SK-N-SH (cell line): ENCODE results near the gene MEFV. TPM values are rescaled to one million over a fixed set of nuclear protein-coding genes. Genes with fewer than 3 reads are reported as not detected.

Experiments
- CTCF ChIA-PET: fragments of 300-600, 350-600 bp; formaldehyde crosslinking; extraction: SDS; loops from one replicate; lab custom pipeline; 2021; lab: Yijun Ruan, JAX
- POLR2A ChIA-PET: fragments of 350-600 bp; sonication (Branson Sonifier 250); formaldehyde crosslinking; extraction: SDS; loops from one replicate; lab custom pipeline; 2020; ENCODE audit warnings: antibody characterized with exemption, inconsistent platforms; lab: Yijun Ruan, JAX
- DNase-seq: peaks from one replicate; pipeline ENCODE4 v3.0.0; 2012
- H2AFZ ChIP-seq: fragments of 200-600 bp; sonication (generic); 2 replicates; pipeline ENCODE4 v1.8.1; 2016; ENCODE audit warnings: antibody characterized with exemption, mild to moderate bottlenecking, low read depth
- H3F3A ChIP-seq: fragments of 200-600 bp; sonication (generic); replicated peaks from 2 replicates; pipeline ENCODE3; 2016; ENCODE audit warnings: antibody characterized with exemption, mild to moderate bottlenecking; ENCODE audit not compliant: insufficient read depth
- H3K27ac ChIP-seq, 2 experiments: fragments of 200-500 bp in 1 of 2; fragments of 200-600 bp in 1 of 2; sonication (Bioruptor generic) in 1 of 2; sonication (generic), shearing (Covaris generic) in 1 of 2; 2 replicates each; pipeline versions ENCODE4 v1.5.1 to v1.6.1; 2014 to 2016; ENCODE audit warnings: low read depth in 2 of 2, inconsistent platforms in 1 of 2, low read length in 1 of 2, mild to moderate bottlenecking in 1 of 2, mixed read lengths in 1 of 2
- H3K27me3 ChIP-seq: fragments of 200-600 bp; sonication (generic), shearing (Covaris generic); 2 replicates; pipeline ENCODE4 v1.6.1; 2016; ENCODE audit warnings: mixed run types; ENCODE audit not compliant: insufficient read depth
- H3K36me3 ChIP-seq, 2 experiments: fragments of 200-500 bp in 1 of 2; fragments of 200-600 bp in 1 of 2; sonication (Bioruptor generic) in 1 of 2; sonication (generic) in 1 of 2; replicated peaks in 1 of 2; 2 replicates each; pipeline versions ENCODE3 to v1.5.1; 2014 to 2016; ENCODE audit warnings: low read length in 1 of 2, mild to moderate bottlenecking in 1 of 2; ENCODE audit not compliant: insufficient read depth in 2 of 2, control insufficient read depth in 1 of 2
- H3K4me1 ChIP-seq, 2 experiments: fragments of 200-500 bp in 1 of 2; fragments of 200-600 bp in 1 of 2; sonication (Bioruptor generic) in 1 of 2; sonication (generic), shearing (Covaris generic) in 1 of 2; 2 replicates each; pipeline versions ENCODE4 v1.5.1 to v1.6.1; 2014 to 2016; ENCODE audit warnings: low read depth in 1 of 2, low read length in 1 of 2, mixed run types in 1 of 2; ENCODE audit not compliant: insufficient read depth in 2 of 2, control insufficient read depth in 1 of 2
- H3K4me2 ChIP-seq: fragments of 200-600 bp; sonication (generic), shearing (Covaris generic); 2 replicates; pipeline ENCODE4 v1.6.1; 2017; ENCODE audit warnings: mixed run types
- H3K4me3 ChIP-seq, 2 experiments: fragments of 200-500 bp in 1 of 2; fragments of 200-600 bp in 1 of 2; sonication (Bioruptor generic) in 1 of 2; sonication (generic), shearing (Covaris generic) in 1 of 2; 2 replicates each; pipeline versions ENCODE4 v1.5.1 to v1.8.1; 2014 to 2016; ENCODE audit warnings: low read depth in 2 of 2, inconsistent platforms in 1 of 2, low read length in 1 of 2, mild to moderate bottlenecking in 1 of 2, mixed read lengths in 1 of 2, moderate library complexity in 1 of 2
- H3K79me2 ChIP-seq: fragments of 200-600 bp; sonication (generic); 2 replicates; pipeline ENCODE4 v1.8.1; 2017; ENCODE audit warnings: mild to moderate bottlenecking; ENCODE audit not compliant: insufficient read depth
- H3K9ac ChIP-seq: fragments of 200-600 bp; sonication (generic); 2 replicates; pipeline ENCODE4 v1.6.1; 2017; ENCODE audit warnings: mixed run types
- H3K9me2 ChIP-seq: fragments of 200-600 bp; sonication (generic); 2 replicates; pipeline ENCODE4 v1.6.1; 2017; ENCODE audit warnings: mixed run types
- H3K9me3 ChIP-seq: fragments of 200-600 bp; sonication (generic); 2 replicates; pipeline ENCODE4 v1.6.1; 2017; ENCODE audit warnings: mixed run types, mild to moderate bottlenecking, moderate library complexity
- H4K20me1 ChIP-seq: fragments of 200-600 bp; sonication (generic); 2 replicates; pipeline ENCODE4 v1.6.1; 2017; ENCODE audit warnings: mild to moderate bottlenecking, mixed run types; ENCODE audit not compliant: insufficient read depth
- ELF1 ChIP-seq: IDR thresholded peaks from 2 replicates; pipeline ENCODE4 v1.4.0; 2012
- EZH2phosphoT487 ChIP-seq: fragments of 200-600 bp; sonication (generic); IDR thresholded peaks from 2 replicates; pipeline ENCODE4 v1.6.1; 2017; ENCODE audit warnings: low read depth, mixed run types, mild to moderate bottlenecking, antibody characterized with exemption, moderate library complexity, borderline replicate concordance
- FOXJ3 ChIP-seq: sonication (generic); formaldehyde crosslinking; IDR thresholded peaks from 2 replicates; pipeline ENCODE4 v1.5.1; 2020; ENCODE audit warnings: mild to moderate bottlenecking, missing genetic modification reagents
- FOXM1 ChIP-seq: IDR thresholded peaks from 2 replicates; pipeline ENCODE4 v1.4.0; 2012; ENCODE audit warnings: low read depth, mild to moderate bottlenecking
- GABPA ChIP-seq: IDR thresholded peaks from 2 replicates; pipeline ENCODE4 v1.4.0; 2012; ENCODE audit warnings: low read depth, mild to moderate bottlenecking
- JUND ChIP-seq: IDR thresholded peaks from 2 replicates; pipeline ENCODE4 v1.4.0; 2012
- MEF2A ChIP-seq: IDR thresholded peaks from 2 replicates; pipeline ENCODE4 v1.4.0; 2012; ENCODE audit warnings: low read depth, borderline replicate concordance
- MXI1 ChIP-seq: IDR thresholded peaks from 2 replicates; pipeline ENCODE4 v1.6.1; 2012; ENCODE audit warnings: mild to moderate bottlenecking, low read depth, low read length, improper control_type of control experiment
- NFIC ChIP-seq: IDR thresholded peaks from 2 replicates; pipeline ENCODE4 v1.4.0; 2012; ENCODE audit warnings: borderline replicate concordance
- POLR2AphosphoS5 ChIP-seq: IDR thresholded peaks from 2 replicates; pipeline ENCODE4 v1.6.1; 2012; ENCODE audit warnings: low read depth, low read length
- RAD21 ChIP-seq: IDR thresholded peaks from 2 replicates; pipeline ENCODE4 v1.6.1; 2012; ENCODE audit warnings: mild to moderate bottlenecking, low read length
- RCOR1 ChIP-seq: fragments of 150-350 bp; IDR thresholded peaks from 2 replicates; pipeline ENCODE4 v1.6.1; 2017; ENCODE audit warnings: antibody characterized with exemption, low read length
- SIN3A ChIP-seq: IDR thresholded peaks from 2 replicates; pipeline ENCODE4 v1.6.1; 2012; ENCODE audit warnings: low read depth, mild to moderate bottlenecking, low read length, moderate library complexity, borderline replicate concordance
- TAF1 ChIP-seq: IDR thresholded peaks from 2 replicates; pipeline ENCODE4 v1.6.1; 2012; ENCODE audit warnings: low read depth, mild to moderate bottlenecking, low read length, moderate library complexity, borderline replicate concordance
- TCF12 ChIP-seq: IDR thresholded peaks from 2 replicates; pipeline ENCODE4 v1.4.0; 2012
- TEAD4 ChIP-seq: IDR thresholded peaks from 2 replicates; pipeline ENCODE4 v1.4.0; 2012; ENCODE audit warnings: mild to moderate bottlenecking, borderline replicate concordance; ENCODE audit not compliant: insufficient read depth
- YY1 ChIP-seq: IDR thresholded peaks from 2 replicates; pipeline ENCODE4 v1.4.0; 2012; ENCODE audit warnings: low read depth, mild to moderate bottlenecking
- WGBS: methylation state at CpG from one replicate; pipeline ENCODE4 v1.1.6; 2017; ENCODE audit warnings: low lambda C conversion rate; 5-methylcytosine and 5-hydroxymethylcytosine counted together
- polyA plus RNA-seq, 3 experiments: library from polyadenylated mRNA; depleted of rRNA; stranded (reverse); fragments of >200 nt; gene quantifications; 2 replicates each; pipeline ENCODE4 v1.2.3, GENCODE V29; 2012
- TF ChIP-seq, protein P1 (sequence below): fragments of 200-600 bp; sonication (generic); IDR thresholded peaks from 2 replicates; pipeline ENCODE4 v1.6.1; 2017; ENCODE audit warnings: antibody characterized with exemption, mild to moderate bottlenecking, moderate library complexity
- TF ChIP-seq, protein P2 (sequence below): IDR thresholded peaks from 2 replicates; pipeline ENCODE4 v1.6.1; 2012; ENCODE audit warnings: mild to moderate bottlenecking, low read depth, low read length, moderate library complexity
- TF ChIP-seq, protein P3 (sequence below): IDR thresholded peaks from 2 replicates; pipeline ENCODE4 v1.4.0; 2012; ENCODE audit warnings: low read depth, borderline replicate concordance

Gene MEFV
- polyA plus RNA-seq, 1 of the 3 experiments (the other 2 are of a cell fraction): not detected

DNA sequence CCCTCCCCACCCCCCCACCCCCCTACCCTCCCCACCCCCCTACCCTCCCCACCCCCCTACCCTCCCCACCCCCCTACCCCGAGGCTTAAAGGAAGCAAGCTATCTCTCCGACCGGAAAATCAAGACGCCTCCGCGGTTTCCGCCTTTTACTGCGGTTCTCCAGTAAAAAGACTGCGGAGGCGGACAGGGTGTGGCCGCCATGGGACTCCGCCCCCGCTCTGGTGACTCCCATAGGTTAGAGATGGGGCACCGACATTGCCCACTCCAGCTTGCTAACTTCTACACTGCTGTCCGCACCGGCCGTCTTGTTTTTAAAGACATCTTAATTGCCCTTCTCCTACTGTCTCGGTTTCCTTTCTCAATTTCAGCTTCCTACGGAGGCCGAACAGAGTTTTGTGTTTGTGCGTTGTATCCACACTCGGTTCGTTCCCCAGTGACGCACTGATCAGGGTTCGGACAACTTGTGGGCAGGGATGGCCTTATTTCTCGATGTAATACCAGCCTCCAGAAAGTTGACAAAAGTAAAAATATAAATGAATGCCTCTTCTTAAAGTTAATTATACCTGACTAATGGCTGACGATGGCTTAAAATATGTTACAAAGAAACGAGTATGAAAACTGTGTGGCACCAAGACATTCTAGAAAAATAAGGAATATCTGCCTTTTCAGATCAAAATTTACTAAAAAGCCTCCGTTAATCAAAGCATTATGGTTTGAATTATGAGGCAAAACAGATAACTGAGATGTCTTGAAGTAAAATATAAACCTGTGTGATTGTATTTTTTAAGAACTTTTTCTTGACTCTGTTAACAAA lies 20.4 kb downstream of the MEFV start:
- CTCF ChIA-PET: interaction anchor here (0.6 to 1.6 kb wide), 2 partner anchors 20 to 22 kb away, joined by 3 read pairs; partner anchors contain the start of gene MEFV
- H3K9me2 ChIP-seq: no peaks in the 10 kb centered on the region
- no peaks in the 10 kb centered on the region for H3K9me3 ChIP-seq
- DNase-seq: no peak
- H3K4me1 ChIP-seq: peaks cover 10 to 11% of the 10 kb centered on the region in 2 experiments; a peak in 1 of 4 replicates
- H3K9ac ChIP-seq: no peak overlapping the region
- no peak overlapping the region for H3K27ac ChIP-seq
- H4K20me1 ChIP-seq: no peaks in the 10 kb centered on the region
- H3K4me2 ChIP-seq: no peak overlapping the region
- no peak for TF ChIP-seq TCF12
- TF ChIP-seq, protein P1, sequence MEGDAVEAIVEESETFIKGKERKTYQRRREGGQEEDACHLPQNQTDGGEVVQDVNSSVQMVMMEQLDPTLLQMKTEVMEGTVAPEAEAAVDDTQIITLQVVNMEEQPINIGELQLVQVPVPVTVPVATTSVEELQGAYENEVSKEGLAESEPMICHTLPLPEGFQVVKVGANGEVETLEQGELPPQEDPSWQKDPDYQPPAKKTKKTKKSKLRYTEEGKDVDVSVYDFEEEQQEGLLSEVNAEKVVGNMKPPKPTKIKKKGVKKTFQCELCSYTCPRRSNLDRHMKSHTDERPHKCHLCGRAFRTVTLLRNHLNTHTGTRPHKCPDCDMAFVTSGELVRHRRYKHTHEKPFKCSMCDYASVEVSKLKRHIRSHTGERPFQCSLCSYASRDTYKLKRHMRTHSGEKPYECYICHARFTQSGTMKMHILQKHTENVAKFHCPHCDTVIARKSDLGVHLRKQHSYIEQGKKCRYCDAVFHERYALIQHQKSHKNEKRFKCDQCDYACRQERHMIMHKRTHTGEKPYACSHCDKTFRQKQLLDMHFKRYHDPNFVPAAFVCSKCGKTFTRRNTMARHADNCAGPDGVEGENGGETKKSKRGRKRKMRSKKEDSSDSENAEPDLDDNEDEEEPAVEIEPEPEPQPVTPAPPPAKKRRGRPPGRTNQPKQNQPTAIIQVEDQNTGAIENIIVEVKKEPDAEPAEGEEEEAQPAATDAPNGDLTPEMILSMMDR: no peak
- TF ChIP-seq ELF1: no peak
- POLR2A ChIA-PET: no interaction called here
- H3K79me2 ChIP-seq: peaks cover 26% of the 10 kb centered on the region
- 80% methylated on average over 29 of the region's 29 CpGs for WGBS
- peaks cover 23% of the 10 kb centered on the region in 2 experiments for H3K36me3 ChIP-seq
- peaks cover 7% of the 10 kb centered on the region; the same call in 1 of the 2 replicates for H3K27me3 ChIP-seq
- H3K4me3 ChIP-seq: no peak overlapping the region
- H3F3A ChIP-seq: peaks cover 11% of the 10 kb centered on the region
- no peak overlapping the region for H2AFZ ChIP-seq

DNA sequence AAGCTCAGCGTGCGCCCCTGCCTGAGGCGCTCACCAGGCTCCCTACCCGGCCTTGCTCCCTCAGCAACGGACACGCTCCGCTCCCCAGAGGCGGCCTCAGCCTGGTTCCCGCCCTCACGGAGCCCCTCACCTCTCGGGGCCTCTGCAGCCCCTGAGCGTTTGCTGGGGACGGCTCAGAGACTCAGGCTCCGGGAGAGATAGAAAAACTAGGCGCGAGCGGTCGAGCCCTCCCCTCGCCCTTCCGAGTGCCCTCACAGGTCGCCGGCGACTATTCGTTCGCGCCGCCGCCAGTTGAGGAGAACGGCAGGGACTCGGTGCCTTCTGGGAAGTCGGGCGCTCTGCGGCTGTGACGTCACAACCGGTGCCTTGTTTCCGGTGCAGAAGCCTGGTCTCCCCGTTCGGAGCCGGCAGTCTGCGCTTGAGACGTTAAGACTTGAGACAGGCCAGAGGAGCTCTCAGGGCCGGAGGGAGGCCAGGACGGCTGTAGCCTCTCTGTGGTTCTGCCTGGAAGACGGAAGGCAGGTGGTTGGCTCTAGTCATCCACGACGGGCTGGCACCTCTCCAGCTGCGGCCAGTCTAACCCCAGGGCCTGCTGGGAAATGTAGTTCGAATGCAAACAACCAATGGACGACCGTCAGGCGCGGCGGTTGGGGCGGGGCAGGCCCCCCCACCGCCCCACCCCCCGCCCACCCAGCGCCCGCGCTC lies 21.4 kb downstream of the MEFV start, which contains the start of gene ZNF200:
ZNF200 (minus strand) TSS at position 302 of the 705 bp plus-strand sequence. CDS start 1,403 bp downstream, outside the sequence.
- ChIA-PET CTCF (interaction anchor here (0.6 kb wide), 1 partner anchor 21 kb away, joined by 3 read pairs; the partner anchor contains the start of gene MEFV), POLR2A (interaction anchor here (0.8 kb wide), 1 partner anchor 46 kb away, joined by 5 read pairs; no protein-coding TSS in a partner anchor)
- H3K9me2 ChIP-seq: no peaks in the 10 kb centered on the region
- H3K9me3 ChIP-seq: no peaks in the 10 kb centered on the region
- H3K27ac ChIP-seq: peak within 1 kb of the TSS; percentile 96 to 99
- H3K4me2 ChIP-seq: peak within 1 kb of the TSS; percentile 99
- peaks cover 33 to 34% of the 10 kb centered on the region in 2 experiments for H3K36me3 ChIP-seq
- peak within 1 kb of the TSS; percentile 98 for H2AFZ ChIP-seq
- H3F3A ChIP-seq: peaks cover 11% of the 10 kb centered on the region
- peak; percentile 95 for DNase-seq
- H3K4me1 ChIP-seq: peaks cover 10 to 11% of the 10 kb centered on the region in 2 experiments; a peak in 1 of 4 replicates
- H3K27me3 ChIP-seq: no peaks in the 10 kb centered on the region; the same call in 1 of the 2 replicates
- WGBS: under 1% methylated on average over 29 of the region's 59 CpGs
- H3K9ac ChIP-seq: peak within 1 kb of the TSS; percentile 90
- H3K79me2 ChIP-seq: peaks cover 26% of the 10 kb centered on the region
- peak within 1 kb of the TSS; percentile 96 to 99 for H3K4me3 ChIP-seq
- no peaks in the 10 kb centered on the region for H4K20me1 ChIP-seq
- no peak for TF ChIP-seq JUND
- TF ChIP-seq RAD21: no peak
- peak; percentile 71 for TF ChIP-seq ELF1
- TF ChIP-seq, protein P2, sequence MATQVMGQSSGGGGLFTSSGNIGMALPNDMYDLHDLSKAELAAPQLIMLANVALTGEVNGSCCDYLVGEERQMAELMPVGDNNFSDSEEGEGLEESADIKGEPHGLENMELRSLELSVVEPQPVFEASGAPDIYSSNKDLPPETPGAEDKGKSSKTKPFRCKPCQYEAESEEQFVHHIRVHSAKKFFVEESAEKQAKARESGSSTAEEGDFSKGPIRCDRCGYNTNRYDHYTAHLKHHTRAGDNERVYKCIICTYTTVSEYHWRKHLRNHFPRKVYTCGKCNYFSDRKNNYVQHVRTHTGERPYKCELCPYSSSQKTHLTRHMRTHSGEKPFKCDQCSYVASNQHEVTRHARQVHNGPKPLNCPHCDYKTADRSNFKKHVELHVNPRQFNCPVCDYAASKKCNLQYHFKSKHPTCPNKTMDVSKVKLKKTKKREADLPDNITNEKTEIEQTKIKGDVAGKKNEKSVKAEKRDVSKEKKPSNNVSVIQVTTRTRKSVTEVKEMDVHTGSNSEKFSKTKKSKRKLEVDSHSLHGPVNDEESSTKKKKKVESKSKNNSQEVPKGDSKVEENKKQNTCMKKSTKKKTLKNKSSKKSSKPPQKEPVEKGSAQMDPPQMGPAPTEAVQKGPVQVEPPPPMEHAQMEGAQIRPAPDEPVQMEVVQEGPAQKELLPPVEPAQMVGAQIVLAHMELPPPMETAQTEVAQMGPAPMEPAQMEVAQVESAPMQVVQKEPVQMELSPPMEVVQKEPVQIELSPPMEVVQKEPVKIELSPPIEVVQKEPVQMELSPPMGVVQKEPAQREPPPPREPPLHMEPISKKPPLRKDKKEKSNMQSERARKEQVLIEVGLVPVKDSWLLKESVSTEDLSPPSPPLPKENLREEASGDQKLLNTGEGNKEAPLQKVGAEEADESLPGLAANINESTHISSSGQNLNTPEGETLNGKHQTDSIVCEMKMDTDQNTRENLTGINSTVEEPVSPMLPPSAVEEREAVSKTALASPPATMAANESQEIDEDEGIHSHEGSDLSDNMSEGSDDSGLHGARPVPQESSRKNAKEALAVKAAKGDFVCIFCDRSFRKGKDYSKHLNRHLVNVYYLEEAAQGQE: no peak
- peak; percentile 93 for TF ChIP-seq GABPA
- TF ChIP-seq, protein P3, sequence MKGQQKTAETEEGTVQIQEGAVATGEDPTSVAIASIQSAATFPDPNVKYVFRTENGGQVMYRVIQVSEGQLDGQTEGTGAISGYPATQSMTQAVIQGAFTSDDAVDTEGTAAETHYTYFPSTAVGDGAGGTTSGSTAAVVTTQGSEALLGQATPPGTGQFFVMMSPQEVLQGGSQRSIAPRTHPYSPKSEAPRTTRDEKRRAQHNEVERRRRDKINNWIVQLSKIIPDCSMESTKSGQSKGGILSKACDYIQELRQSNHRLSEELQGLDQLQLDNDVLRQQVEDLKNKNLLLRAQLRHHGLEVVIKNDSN: no peak
- no peak for TF ChIP-seq EZH2phosphoT487
- no peak for TF ChIP-seq FOXM1
- TF ChIP-seq MXI1: no peak; the same call in 1 of the 2 replicates
- peak; percentile 26; the same call in 1 of the 2 replicates for TF ChIP-seq TCF12
- TF ChIP-seq TAF1: peak; percentile 75
- no peak for TF ChIP-seq TEAD4
- no peak for TF ChIP-seq YY1
- TF ChIP-seq POLR2AphosphoS5: peak; percentile 88; the same call in 1 of the 2 replicates
- no peak for TF ChIP-seq SIN3A
- TF ChIP-seq MEF2A: no peak
- TF ChIP-seq NFIC: peak; percentile 90
- TF ChIP-seq RCOR1: no peak
- TF ChIP-seq FOXJ3: no peak
